Cortex of kidney (tissue), 1 donor: ENCODE results near the gene SGSH.

Source experiments
- DNase-seq: peaks from one replicate; lab custom pipeline; 2025; lab: John Stamatoyannopoulos, UW

Gene SGSH

DNA sequence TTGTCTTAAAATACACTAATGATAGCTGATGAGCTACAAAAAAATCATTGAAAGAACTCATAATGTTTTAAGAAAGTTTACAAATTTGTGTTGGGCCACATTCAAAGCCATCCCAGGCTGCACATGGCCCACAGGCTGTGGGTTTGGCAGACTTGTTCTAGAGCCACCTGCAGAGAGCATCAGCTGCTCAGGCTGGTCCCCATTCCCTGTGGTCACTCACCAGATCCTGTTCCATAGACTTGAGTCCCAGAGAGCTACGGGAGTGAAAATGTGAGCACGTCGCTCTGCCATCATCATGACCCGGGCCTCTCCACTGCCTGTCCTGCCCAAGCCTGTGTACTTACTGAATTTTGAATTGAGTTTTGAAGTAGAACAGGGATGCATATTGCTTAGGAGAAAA lies 7.0 kb upstream of the SGSH start:
- DNase-seq = no peak

DNA sequence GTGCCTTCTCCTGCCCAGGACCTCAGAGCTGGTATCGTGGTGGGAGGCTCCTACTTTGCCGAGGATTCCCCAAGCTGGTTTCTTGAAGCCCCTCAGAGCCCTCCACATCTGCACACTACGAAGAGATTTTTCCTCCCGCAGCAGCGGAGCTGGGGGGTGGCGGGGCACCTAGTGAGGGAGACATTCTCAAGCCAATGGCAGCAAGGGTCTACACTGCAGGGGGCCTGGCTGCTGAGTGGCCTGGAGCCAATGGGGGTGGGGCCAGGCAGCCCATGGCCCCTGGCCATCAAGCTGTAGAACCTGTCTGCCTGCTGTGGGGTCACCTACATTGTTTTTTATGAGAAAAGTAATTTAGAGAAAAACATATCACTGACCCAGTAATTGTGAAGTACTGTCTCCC lies 5.1 kb upstream of the SGSH start:
- no peak for DNase-seq

DNA sequence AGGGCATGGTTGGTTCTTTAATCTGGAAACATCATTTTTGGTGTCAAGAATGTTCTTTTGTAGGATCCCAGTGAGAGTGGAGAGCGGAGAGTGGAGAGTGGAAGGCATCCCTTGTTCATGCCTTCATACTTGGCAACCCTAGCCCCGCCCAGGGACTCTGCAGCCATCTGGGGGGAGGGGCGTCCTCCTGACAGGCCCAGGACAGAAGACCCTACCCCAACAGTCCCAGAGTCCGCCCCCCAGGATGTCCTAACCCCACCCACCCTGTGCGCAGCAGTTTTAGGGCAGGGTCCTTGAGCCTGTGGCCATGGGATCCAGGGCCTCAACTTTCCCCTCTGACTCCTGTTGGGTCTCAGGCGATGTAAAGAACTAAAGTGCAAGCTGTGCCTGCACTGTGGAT lies 4.5 kb upstream of the SGSH start:
- no peak for DNase-seq

DNA sequence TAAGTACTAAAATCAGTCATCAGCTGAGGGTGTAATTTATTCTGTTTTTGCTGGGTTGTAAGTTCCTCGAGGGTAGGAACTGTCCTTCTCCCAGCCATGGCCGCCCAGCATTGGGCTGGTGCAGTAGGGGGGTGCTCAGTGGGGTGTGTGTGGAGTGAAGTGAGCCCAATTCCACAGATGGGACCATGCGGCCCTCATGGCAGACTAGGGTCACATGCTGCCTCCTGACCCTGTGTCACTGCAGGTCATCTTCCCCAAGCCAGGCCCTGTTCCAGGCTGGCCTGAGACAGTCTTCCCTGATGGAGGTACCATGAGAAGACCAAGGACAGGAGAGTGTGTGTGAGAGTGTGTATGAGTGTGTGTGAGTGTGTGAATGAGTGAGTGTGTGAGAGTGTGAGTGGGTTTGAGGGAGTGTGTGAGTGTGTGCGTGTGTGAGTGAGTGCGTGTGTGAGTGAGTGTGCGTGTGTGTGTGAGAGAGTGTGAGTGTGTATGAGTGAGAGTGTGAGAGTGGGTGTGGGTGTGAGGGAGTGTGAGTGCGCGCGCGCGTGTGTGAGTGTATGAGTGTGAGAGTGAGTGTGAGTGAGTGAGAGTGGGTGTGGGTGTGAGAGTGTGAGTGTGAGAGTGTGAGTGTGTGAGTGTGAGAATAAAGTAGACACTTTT lies 3.8 kb upstream of the SGSH start:
- DNase-seq = no peak

DNA sequence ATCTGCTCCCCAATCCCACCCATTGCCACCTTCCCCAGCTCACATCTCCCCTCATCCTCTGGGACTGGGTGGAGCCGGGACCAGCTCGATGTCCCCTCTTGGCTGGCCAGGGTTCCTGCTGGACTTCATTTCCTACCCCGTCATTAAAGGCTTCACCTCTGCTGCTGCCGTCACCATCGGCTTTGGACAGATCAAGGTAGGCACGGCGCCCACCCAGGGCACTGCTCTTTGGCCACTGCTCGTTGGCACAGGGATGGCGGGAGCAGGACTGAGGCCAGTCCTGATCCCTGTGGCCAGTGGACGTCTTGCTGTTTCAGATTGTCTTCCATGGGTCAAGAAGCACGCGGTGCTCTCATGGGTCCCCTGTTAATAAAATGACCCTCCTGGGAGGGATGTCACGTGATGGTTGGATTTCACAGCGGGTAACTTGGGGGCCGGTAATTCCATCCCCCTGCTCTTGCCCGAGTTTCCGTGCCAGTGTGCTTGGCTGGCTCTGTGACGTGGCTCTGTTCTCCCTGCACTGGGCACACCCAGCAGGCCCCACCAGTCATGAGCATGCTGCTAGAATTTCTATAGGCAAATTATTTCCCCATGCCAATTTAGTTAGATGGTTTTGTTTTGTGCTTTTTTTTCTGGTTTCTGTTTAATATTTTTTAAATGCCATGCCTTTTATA lies 3.1 kb upstream of the SGSH start:
- DNase-seq = no peak

DNA sequence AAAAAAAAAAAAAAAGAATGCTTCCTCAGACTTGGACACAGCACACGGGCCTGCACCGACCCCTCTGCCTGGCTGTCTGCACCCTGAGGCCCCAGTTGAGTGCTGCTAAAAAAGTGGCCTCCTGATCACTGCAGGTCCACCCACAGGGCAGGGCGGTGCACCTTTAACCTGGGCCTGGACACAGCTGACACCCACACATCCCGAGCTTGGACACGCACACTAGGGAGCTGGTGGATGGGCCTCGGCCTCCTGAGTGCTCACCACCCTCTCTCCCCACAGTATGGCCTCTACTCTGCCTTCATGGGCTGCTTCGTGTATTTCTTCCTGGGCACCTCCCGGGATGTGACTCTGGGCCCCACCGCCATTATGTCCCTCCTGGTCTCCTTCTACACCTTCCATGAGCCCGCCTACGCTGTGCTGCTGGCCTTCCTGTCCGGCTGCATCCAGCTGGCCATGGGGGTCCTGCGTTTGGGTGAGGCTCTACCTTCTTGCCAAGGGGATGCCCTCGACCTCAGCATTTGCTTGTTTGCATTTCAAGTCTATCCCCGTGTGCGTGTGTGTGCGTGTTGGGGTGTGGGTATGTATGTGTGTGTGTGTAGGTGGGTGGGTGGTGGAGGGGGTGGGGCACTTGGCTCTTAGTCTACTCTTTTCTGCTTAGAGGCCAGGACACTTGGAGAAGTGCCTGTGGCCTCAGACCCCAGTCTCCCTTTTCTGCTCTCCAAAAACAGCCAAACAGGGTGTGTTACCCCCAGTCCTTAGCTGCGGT lies 2.4 kb upstream of the SGSH start:
- DNase-seq = no peak

DNA sequence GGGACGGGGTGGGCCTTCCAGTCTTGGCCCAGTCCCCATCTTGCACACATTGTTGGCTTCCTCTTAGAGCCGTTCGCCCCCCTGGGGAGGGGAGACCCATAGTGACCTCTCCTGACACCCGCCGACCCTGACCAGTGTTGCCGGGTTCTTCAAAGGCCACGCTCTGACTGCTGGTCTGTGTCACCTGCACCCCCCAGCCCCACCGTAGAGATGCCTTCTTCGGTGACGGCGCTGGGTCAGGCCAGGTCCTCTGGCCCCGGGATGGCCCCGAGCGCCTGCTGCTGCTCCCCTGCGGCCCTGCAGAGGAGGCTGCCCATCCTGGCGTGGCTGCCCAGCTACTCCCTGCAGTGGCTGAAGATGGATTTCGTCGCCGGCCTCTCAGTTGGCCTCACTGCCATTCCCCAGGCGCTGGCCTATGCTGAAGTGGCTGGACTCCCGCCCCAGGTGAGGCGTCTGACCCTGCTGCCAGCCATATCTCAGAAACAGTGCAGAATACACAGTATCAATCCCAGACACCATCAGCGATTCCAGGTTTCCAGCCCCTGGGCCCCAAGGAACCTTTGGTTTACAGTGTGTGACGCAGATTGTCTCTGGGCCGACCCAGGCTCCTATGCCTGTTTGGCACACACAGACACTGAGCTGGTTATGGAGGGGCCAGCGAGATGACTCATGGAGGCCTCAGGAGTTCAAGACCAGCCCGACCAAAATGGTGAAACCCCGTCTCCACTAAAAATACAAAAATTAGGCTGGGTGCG lies 1.4 kb upstream of the SGSH start:
- no peak for DNase-seq

DNA sequence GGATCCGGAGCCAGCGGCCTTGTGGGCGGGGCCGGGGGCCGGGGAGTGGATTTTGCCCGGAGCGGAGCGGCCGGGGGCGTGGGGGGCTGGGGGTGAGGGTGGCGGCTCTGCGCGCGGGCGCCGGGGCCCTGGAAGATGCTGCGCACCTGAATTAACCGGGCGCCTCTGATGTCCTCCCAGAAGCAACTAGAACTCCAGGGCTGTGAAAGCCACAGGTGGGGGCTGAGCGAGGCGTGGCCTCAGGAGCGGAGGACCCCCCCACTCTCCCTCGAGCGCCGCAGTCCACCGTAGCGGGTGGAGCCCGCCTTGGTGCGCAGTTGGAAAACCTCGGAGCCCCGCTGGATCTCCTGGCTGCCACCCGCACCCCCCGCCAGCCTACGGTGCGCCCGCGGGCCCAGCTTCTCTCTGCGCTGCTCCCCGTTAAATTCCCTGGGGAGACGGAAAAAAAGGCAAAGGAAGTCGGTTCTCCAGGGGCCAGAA lies 643 bp upstream of the SGSH start:
- DNase-seq = no peak

DNA sequence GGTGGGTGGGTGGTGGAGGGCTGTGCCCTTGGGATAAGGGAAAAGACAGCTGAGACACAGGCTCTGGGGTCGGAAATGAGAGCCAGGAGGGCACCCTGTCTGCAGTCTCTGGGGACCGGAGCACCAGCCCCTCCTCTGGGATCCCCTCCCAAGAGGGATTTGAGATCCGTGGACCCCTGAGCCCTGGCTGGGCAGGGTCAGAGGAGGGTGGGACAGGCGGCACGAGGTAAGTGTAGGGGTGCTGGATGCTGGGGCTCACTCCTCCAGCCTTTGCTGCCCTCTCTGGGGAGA lies 425 bp downstream of the SGSH start:
- DNase-seq = no peak

DNA sequence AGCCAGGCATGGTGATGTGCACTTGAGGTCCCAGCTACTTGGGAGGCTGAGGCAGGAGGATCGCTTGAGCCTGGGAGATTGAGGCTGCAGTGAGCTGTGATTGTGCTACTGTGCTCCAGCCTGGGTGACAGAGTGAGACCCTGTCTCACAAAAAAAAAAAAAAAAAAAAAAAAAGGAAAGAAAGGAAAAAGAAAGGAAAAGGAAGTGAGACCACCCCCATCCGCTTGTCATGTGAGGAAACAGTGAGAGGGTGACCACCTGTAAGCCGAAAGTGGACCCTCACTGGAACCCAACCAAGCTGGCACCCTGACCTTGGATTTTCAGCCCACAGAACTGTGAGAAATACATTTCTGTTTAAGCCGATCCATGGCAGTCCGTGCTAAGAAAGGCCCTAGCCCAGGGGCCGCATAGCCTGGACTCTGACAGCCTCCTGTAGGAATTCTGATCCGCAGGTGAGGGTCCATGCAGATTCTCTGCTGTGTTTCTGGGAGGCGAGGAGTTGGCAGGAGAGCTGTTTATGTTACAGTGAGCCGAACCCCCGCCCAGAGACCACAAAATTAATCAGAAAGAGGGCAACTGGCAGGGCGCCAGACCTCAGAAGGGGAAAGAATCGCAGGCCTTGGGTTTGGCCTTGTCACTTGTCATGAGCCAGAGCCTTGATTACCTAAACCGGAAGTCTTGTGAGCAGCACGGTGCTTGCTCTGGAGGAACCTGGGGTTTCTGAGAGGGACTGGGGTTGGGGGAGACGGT lies 945 bp downstream of the SGSH start:
- no peak for DNase-seq

DNA sequence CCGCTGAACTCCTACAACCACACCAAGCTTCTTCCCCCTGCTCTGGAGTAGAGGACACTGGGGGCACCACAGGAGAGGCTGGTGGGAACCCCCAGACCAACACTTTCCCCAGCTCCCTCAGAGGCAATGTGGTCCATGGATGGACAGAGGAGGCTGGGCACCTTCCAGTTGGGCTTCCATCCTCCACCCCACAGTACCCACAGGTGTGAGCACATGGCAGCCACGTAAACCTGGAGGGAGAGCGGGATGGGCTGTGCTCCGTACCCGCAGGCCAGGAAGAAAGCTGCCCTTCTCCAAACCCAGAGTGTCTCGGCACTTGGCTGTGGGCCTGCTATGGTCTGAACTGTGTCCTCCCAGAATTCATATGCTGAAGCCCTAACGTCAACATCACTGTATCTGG lies 1.7 kb downstream of the SGSH start:
- no peak for DNase-seq

DNA sequence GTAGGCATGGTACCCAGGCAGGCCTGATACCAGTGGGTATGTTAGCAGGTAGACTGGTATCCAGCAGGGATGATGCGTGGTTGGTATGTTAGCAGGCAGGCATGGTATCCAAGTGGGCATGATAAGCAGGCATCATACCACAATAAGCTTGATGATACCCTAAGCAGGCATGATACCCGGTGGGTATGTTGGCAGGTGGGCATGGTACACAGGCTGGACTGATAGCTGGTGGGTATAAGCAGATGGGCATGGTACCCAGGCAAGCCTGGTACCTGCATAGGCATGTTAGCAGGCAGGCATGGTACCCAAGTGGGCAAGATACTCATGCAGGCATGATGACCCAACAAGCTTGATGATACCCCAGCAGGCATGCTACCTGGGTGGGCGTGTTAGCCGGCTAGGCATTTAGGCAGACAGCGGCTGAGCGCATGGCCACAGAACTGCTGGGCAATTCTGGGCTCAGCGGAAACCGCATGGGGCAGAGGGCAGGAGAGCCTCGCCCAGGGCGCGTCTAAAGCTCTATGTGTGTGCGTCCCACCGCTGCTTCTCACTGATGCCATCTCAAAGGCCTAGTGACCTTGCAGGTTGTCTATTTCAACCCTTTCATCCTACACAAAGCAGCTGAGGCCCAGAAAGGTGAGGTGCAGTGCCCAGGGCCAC lies 2.3 kb downstream of the SGSH start:
- DNase-seq = no peak

DNA sequence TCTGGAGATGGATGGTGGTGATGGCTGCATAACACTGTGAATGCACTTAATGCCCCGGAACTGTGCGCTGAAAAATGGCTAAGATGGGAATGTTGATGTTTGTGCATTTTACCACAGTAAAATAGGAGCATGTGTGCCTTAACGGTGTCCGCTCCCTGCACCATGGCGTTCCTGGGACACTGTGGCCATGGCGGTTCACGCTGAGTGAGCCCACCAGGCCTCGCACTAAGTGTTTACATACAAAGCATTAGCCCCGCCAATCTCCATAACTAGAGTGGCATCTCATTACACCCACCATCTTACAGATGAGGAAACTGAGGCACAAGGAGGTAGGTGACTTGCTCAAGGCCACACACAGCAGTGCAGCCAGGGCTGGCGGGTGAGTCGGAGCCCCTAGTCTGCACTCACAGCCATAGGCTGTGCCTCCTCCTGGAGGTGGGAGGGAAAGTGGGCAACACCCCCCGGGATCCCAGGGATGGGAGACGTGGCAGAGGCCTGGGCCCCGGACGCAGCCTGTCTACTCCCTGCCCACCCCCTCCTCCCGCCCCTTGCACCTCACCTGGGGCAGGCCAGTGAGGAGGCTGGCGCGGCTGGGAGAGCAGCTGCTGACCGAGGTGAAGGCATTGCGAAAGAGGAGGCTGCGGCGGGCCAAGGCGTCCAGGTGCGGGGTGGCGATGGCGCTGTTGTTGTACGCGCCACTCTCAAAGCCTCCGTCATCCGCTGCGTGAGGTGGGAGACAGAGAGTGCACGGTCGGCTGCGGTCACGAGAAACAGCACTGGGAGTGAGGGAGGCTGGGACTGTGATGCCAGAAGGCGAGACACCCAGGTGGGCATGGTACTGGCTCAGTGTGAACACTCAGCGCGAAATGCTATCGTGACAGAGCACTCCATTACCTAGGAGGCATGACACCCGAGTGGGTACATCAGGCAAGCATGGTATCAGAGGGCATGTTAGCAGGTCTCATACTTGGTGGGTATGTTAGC lies 3.4 kb downstream of the SGSH start:
- DNase-seq = no peak

DNA sequence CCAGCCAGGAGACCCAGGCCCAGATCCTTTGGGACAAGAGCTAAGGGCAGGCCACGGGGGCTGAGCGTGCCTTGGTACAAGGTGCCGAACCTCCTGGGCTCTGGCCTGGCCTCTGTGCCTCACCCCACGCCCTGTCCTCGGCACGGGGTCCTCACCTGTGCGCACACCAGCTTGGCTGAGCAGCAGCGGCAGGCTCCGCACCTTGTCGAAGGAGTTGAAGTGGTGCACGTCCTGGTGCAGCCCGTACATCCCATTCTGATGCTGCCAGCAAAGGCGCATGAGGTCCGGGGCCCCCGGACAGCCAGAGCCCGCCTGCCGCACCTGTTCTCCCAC lies 5.3 kb downstream of the SGSH start:
- no peak for DNase-seq

DNA sequence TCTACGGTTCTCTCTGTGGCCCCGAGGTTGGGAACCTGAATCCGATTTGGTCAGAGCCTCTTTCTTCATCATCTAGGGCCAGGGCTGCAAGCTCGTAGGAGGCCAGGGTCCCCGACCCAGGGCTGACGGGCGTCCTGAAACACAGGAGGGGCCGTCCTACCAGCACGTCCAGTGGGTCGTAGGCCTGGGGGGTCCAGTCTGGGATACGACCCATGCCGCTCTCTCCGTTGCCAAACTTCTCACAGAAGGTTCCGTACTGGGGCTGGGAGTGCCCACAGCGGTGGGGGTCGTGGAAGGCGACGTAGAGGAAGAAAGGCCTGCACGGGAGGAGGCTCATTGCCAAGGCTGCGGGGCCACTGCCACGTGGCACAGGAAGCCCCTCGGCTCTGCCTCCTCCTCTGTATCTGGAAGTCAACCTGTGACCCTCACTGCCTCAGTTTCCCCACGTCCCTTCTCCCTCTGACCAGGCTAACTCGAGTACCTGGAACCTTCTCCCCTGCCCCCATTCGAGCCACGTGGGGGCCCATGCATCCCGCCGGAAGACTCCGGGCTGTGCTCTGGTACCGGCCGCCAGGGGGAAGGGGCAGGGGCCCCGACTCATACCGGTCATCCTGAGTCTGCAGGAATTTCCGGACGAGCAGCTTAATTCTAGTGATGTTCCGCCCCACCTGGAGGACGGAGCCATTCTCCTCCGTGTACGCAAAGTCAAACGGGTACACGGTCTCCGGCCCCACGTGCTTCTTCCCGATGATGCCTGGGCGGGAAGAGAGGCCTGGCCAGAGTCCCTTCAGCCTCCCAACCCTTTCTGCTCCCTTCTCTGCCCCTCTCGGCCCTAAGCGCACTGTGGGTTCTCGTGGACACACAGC lies 5.9 kb downstream of the SGSH start:
- no peak for DNase-seq

DNA sequence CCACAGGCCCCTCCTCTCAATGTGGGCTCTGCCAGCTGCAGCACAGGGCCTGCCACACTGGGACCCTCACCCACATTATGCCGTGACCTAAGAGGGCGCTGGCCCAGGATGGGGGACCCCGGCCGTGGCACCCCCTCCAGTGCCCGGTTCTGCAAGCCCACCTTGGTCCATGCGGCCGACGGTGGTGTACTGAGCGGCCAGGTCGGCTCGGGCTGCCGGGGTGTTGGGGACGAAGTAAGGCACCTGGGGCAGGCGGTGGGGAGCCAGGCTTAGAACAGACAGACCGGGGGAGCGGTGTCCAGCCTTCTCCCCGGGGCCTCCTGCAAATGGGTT lies 6.5 kb downstream of the SGSH start:
- no peak for DNase-seq

DNA sequence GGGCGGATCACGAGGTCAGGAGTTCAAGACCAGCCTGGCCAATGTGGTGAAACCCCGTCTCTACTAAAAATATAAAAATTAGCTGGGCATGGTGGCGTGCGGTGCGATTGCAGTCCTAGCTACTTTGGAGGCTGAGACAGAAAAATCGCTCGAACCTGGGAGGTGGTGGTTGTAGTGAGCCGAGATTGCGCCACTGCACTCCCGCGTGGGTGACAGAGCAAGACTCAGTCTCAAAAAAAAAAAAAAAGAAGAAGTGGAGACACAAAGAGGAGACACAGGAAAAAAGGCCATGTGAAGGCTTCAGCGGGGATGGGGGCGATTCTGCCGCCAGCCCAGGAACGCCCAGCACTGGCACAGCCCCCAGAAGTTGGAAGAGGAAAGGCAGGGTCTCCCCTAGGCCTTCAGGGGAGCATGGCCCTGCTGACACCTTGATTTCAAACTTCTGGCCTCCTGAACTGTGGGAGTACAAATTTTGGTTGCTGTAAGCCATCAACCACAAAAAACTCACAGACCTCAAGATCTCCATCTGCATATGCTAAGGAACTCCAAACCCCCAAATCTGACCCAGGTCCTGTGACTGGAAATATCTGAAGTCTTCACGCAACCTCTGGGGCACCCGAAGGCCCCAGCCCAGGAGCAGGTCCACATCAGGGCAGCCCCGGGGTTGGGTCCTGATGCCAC lies 7.0 kb downstream of the SGSH start:
- DNase-seq = no peak

DNA sequence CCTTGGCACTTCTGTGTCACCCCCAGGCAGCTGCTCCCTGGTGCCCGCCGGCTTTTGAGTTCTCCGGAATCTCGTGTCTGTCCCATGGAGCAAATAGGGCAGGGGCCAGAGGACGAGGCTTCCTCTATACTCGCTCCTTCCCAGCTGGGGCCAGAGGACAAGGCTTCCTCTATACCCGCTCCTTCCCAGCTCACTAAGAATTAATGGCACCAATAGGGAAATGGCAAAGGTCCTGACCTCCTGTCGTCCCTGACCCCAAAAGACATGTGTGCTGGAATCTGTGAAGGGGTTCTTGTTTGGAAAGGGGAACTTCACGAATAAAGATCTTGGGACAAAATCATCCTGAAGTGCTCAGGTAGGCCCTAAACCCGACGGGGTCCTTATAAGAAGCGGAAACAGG lies 7.6 kb downstream of the SGSH start:
- DNase-seq = no peak

DNA sequence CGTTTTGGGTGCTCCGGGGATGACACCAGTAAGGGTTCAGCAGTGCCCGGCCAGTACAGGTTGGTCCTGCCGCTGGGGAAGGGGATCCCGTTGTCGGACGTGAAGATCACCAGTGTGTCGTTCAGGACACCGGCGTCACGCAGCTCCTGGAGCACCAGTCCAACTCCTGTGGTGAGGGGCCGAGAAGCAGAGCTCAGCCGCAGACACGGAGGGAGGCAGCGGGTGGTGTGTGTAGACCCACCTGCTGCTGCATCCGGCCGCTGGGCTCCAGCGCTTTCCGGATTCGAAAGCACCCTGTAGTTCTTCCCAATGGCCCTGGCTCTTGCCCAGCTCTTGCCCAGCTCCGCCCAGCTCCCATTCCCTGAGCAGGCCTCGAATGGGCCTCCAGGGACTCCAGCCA lies 8.0 kb downstream of the SGSH start:
- no peak for DNase-seq
